MCF 10A (cell line): Measurements from ENCODE around the gene PTPRC. TPM values are rescaled to one million over a fixed set of nuclear protein-coding genes. Genes with fewer than 3 reads are reported as not detected.
A peak's percentile ranks its signal among the peaks of the same experiment; 100 is the strongest.

Source experiments
- BruUV-seq: library from RNA; stranded (reverse); fragments of 400-500 nt; replicated peaks from 2 replicates; lab custom pipeline; 2021; lab: Mats Ljungman, UMichigan
- CTCF ChIA-PET: fragments of 300-600 bp; sonication (Branson Sonifier 250); formaldehyde crosslinking; extraction: SDS; loops from one replicate; lab custom pipeline; 2021; ENCODE audit warnings: antibody characterized with exemption, inconsistent platforms; lab: Yijun Ruan, JAX
- POLR2A ChIA-PET: fragments of 300-600, 350-650 bp; sonication (Branson Sonifier 250); formaldehyde crosslinking; extraction: SDS; loops from one replicate; lab custom pipeline; 2020; ENCODE audit warnings: antibody characterized with exemption, inconsistent platforms; lab: Yijun Ruan, JAX
- DNase-seq: peaks from one replicate; pipeline ENCODE4 v3.0.0-alpha.2; 2018; ENCODE audit not compliant: unreplicated experiment
- H3K27ac Mint-ChIP-seq: one replicate; pipeline ENCODE4 v1.8.0; 2022; ENCODE audit warnings: mild to moderate bottlenecking, low read depth, mixed read lengths; ENCODE audit not compliant: unreplicated experiment
- H3K27me3 Mint-ChIP-seq: one replicate; pipeline ENCODE4 v1.8.0; 2022; ENCODE audit warnings: mixed read lengths; ENCODE audit not compliant: insufficient read depth, unreplicated experiment
- H3K36me3 Mint-ChIP-seq: one replicate; pipeline ENCODE4 v1.8.0; 2022; ENCODE audit warnings: mild to moderate bottlenecking, moderate library complexity, mixed read lengths; ENCODE audit not compliant: insufficient read depth, unreplicated experiment
- H3K4me1 Mint-ChIP-seq: one replicate; pipeline ENCODE4 v1.8.0; 2022; ENCODE audit warnings: mixed read lengths; ENCODE audit not compliant: insufficient read depth, unreplicated experiment
- H3K4me3 Mint-ChIP-seq: one replicate; pipeline ENCODE4 v1.8.0; 2022; ENCODE audit warnings: mild to moderate bottlenecking, moderate library complexity, mixed read lengths; ENCODE audit not compliant: unreplicated experiment
- H3K9me3 Mint-ChIP-seq: one replicate; pipeline ENCODE4 v1.8.0; 2022; ENCODE audit warnings: mixed read lengths; ENCODE audit not compliant: unreplicated experiment
- CTCF ChIP-seq: fragments of 200-600 bp; IDR thresholded peaks from one replicate; pipeline ENCODE4 v1.8.0; 2022; ENCODE audit warnings: antibody characterized with exemption, mild to moderate bottlenecking; ENCODE audit not compliant: unreplicated experiment
- intact Hi-C: fragments of 100-400 bp; cut with micrococcal nuclease; formaldehyde crosslinking; loops from 2 replicates; pipeline ENCODE4 v1.14.1; 2022
- total RNA-seq: library from RNA; stranded (reverse); gene quantifications from 2 replicates; pipeline ENCODE4 v1.2.3, GENCODE V29; 2022

The PTPRC gene
- total RNA-seq, 1 experiment from 2014 or later, result not detected

GRCh38 chr1:198763298-198763714 is 124.5 kb downstream of the PTPRC start:
- no peaks in the 10 kb centered on the region for H3K9me3 Mint-ChIP-seq
- intact Hi-C loops, result no loop called here
- H3K4me3 Mint-ChIP-seq, result no peak overlapping the region
- no peaks in the 10 kb centered on the region for H3K27me3 Mint-ChIP-seq
- CTCF ChIA-PET, result interaction anchor here (0.6 to 1.8 kb wide), 5 partner anchors 8 to 1746 kb away, joined by 3 to 6 read pairs (median 3); no protein-coding TSS in a partner anchor
- peaks cover 5% of the 10 kb centered on the region for H3K4me1 Mint-ChIP-seq
- peak; percentile 33 for DNase-seq
- H3K27ac Mint-ChIP-seq, result no peak overlapping the region
- no TSS peak for BruUV-seq
- POLR2A ChIA-PET, result no interaction called here
- TF ChIP-seq CTCF, result no peak
- no peaks in the 10 kb centered on the region for H3K36me3 Mint-ChIP-seq

- Mint-ChIP-seq H3K27ac (no peak overlapping the region), H3K36me3 (no peaks in the 10 kb centered on the region), H3K4me1 (peaks cover 5% of the 10 kb centered on the region), H3K27me3 (no peaks in the 10 kb centered on the region), H3K4me3 (no peak overlapping the region), H3K9me3 (no peaks in the 10 kb centered on the region)
- intact Hi-C loops, result no loop called here
- no peak for DNase-seq
- no TSS peak for BruUV-seq
- POLR2A ChIA-PET, result interaction anchor here (0.9 kb wide), 1 partner anchor 14 kb away, joined by 3 read pairs; no protein-coding TSS in a partner anchor
- CTCF ChIA-PET, result interaction anchor here (0.8 to 1.3 kb wide), 4 partner anchors 9 to 1746 kb away, joined by 3 to 4 read pairs (median 3); no protein-coding TSS in a partner anchor
- no peak for TF ChIP-seq CTCF
Measured at GRCh38 chr1:198764748-198765147, 125.9 kb downstream of the PTPRC start.

- BruUV-seq, result no TSS peak
- Mint-ChIP-seq H3K27ac (no peak overlapping the region), H3K9me3 (no peaks in the 10 kb centered on the region), H3K4me1 (peaks cover 5% of the 10 kb centered on the region), H3K27me3 (no peaks in the 10 kb centered on the region), H3K36me3 (no peaks in the 10 kb centered on the region), H3K4me3 (no peak overlapping the region)
- ChIA-PET POLR2A (no interaction called here), CTCF (interaction anchor here (0.5 to 0.9 kb wide), 5 partner anchors 386 to 1743 kb away, joined by 3 to 6 read pairs (median 3); no protein-coding TSS in a partner anchor)
- intact Hi-C loops, result no loop called here
- no peak for TF ChIP-seq CTCF
- DNase-seq, result no peak
Measured at GRCh38 chr1:198765416-198765815, 126.6 kb downstream of the PTPRC start.

- BruUV-seq, result no TSS peak
- POLR2A ChIA-PET, result interaction anchor here (0.7 to 1.7 kb wide), 2 partner anchors 162 to 164 kb away, joined by 3 to 8 read pairs; no protein-coding TSS in a partner anchor
- CTCF ChIA-PET, result interaction anchor here (0.6 to 5.2 kb wide), 20 partner anchors 10 to 1604 kb away, joined by 3 to 37 read pairs (median 4); no protein-coding TSS in a partner anchor
- TF ChIP-seq CTCF, result peak; percentile 89
- Mint-ChIP-seq H3K4me1 (peaks cover 4% of the 10 kb centered on the region), H3K9me3 (peaks cover 7% of the 10 kb centered on the region), H3K27me3 (no peaks in the 10 kb centered on the region), H3K27ac (no peak overlapping the region), H3K4me3 (no peak overlapping the region), H3K36me3 (no peaks in the 10 kb centered on the region)
- intact Hi-C loops, result loop anchor here (1.0 kb wide), 7 partner anchors 166 to 781 kb away; no protein-coding TSS in a partner anchor
- peak; percentile 70 for DNase-seq
Measured at GRCh38 chr1:198771563-198772153, 132.8 kb downstream of the PTPRC start.
